OCI-LY7 (cell line): ENCODE results near the gene PCNX2.

Source experiments
- CTCF ChIP-seq: fragments of 200-600 bp; sonication (generic); conservative IDR thresholded peaks from 2 replicates; pipeline ENCODE4 v1.5.1; 2014; ENCODE audit warnings: mild to moderate bottlenecking, antibody characterized with exemption, low read length, moderate library complexity, mixed read lengths
- EZH2phosphoT487 ChIP-seq: fragments of 200-600 bp; sonication (generic); IDR thresholded peaks from 2 replicates; pipeline ENCODE4 v1.6.1; 2018; ENCODE audit warnings: low read depth, borderline replicate concordance, mild to moderate bottlenecking, mixed run types, antibody characterized with exemption, low read length, moderate library complexity, mixed read lengths

- no peak for TF ChIP-seq EZH2phosphoT487
- no peak for TF ChIP-seq CTCF
Measured at GRCh38 chr1:233005703-233006102, 289.8 kb downstream of the PCNX2 start.
